OCI-LY7 (cell line): ENCODE data around the gene FAM120B. TPM values are rescaled to one million over a fixed set of nuclear protein-coding genes. Genes with fewer than 3 reads are reported as not detected.

ENCODE experiments used
- BruUV-seq: library from RNA; stranded (reverse); fragments of 400-500 nt; replicated peaks from 2 replicates; lab custom pipeline; 2021; lab: Mats Ljungman, UMichigan
- CTCF ChIA-PET: fragments of 300-600 bp; sonication (Branson Sonifier 250); formaldehyde crosslinking; loops from one replicate; lab custom pipeline; 2022; ENCODE audit warnings: antibody characterized with exemption; ENCODE audit not compliant: unreplicated experiment; lab: Charles Lee
- POLR2A ChIA-PET: fragments of 300-600 bp; sonication (Branson Sonifier 250); formaldehyde crosslinking; loops from one replicate; lab custom pipeline; 2022; ENCODE audit warnings: antibody characterized with exemption; lab: Charles Lee
- DNase-seq: peaks from one replicate; pipeline ENCODE4 v3.0.0-alpha.2; 2015; ENCODE audit warnings: low spot score
- H2AFZ ChIP-seq: fragments of 200-600 bp; sonication (generic), shearing (Covaris generic); 2 replicates; pipeline ENCODE4 v1.6.1; 2014; ENCODE audit warnings: mild to moderate bottlenecking, antibody characterized with exemption, low read length, moderate library complexity
- H3K27ac ChIP-seq: fragments of 200-600 bp; sonication (generic); 2 replicates; pipeline ENCODE4 v1.5.1; 2014; ENCODE audit warnings: mixed run types, low read depth, mild to moderate bottlenecking, moderate library complexity, low read length, inconsistent platforms; ENCODE audit not compliant: poor library complexity, severe bottlenecking
- H3K36me3 ChIP-seq: fragments of 200-600 bp; sonication (generic); 2 replicates; pipeline ENCODE4 v1.6.1; 2014; ENCODE audit warnings: mild to moderate bottlenecking, antibody characterized with exemption, low read length, moderate library complexity, mixed read lengths; ENCODE audit not compliant: insufficient read depth
- H3K4me1 ChIP-seq: fragments of 200-600 bp; sonication (generic); 2 replicates; pipeline ENCODE4 v1.5.1; 2014; ENCODE audit warnings: mild to moderate bottlenecking, low read length; ENCODE audit not compliant: insufficient read depth, poor library complexity, severe bottlenecking
- H3K4me2 ChIP-seq: fragments of 200-600 bp; sonication (generic); 2 replicates; pipeline ENCODE4 v1.6.1; 2014; ENCODE audit warnings: mild to moderate bottlenecking, low read length
- H3K4me3 ChIP-seq: fragments of 200-600 bp; sonication (generic); 2 replicates; pipeline ENCODE4 v1.5.1; 2014; ENCODE audit warnings: mild to moderate bottlenecking, low read depth, low read length; ENCODE audit not compliant: poor library complexity, severe bottlenecking
- H3K79me2 ChIP-seq: fragments of 200-600 bp; sonication (generic); 2 replicates; pipeline ENCODE4 v1.6.1; 2016; ENCODE audit warnings: low read depth, mild to moderate bottlenecking, low read length, moderate library complexity, mixed read lengths; ENCODE audit not compliant: insufficient read depth
- H3K9me2 ChIP-seq: fragments of 200-600 bp; sonication (generic); 2 replicates; pipeline ENCODE4 v1.6.1; 2016; ENCODE audit warnings: mild to moderate bottlenecking, low read length, mixed read lengths; ENCODE audit not compliant: insufficient read depth
- H3K9me3 ChIP-seq: fragments of 200-600 bp; sonication (generic); 2 replicates; pipeline ENCODE4 v1.6.1; 2014; ENCODE audit warnings: mild to moderate bottlenecking, mixed run types, low read length, mixed read lengths
- H4K20me1 ChIP-seq: fragments of 200-600 bp; sonication (generic); 2 replicates; pipeline ENCODE4 v1.6.1; 2014; ENCODE audit warnings: mild to moderate bottlenecking, antibody characterized with exemption, low read length, moderate library complexity, mixed read lengths; ENCODE audit not compliant: insufficient read depth
- EZH2phosphoT487 ChIP-seq: fragments of 200-600 bp; sonication (generic); IDR thresholded peaks from 2 replicates; pipeline ENCODE4 v1.6.1; 2018; ENCODE audit warnings: low read depth, borderline replicate concordance, mild to moderate bottlenecking, mixed run types, antibody characterized with exemption, low read length, moderate library complexity, mixed read lengths
- intact Hi-C: fragments of 100-400 bp; cut with micrococcal nuclease; formaldehyde crosslinking; loops from one replicate; pipeline ENCODE4 v1.10.0; 2022; ENCODE audit not compliant: unreplicated experiment
- total RNA-seq, 2 experiments: library from RNA; depleted of rRNA in 1 of 2; stranded (reverse); fragments of >200 nt in 1 of 2; shearing (Covaris generic) in 1 of 2; gene quantifications; 2 replicates each; pipeline ENCODE4 v1.2.3, GENCODE V29; 2014 to 2022
- TF ChIP-seq, protein P1 (sequence below): fragments of 200-600 bp; sonication (generic); conservative IDR thresholded peaks from 2 replicates; pipeline ENCODE4 v1.5.1; 2014; ENCODE audit warnings: mild to moderate bottlenecking, antibody characterized with exemption, low read length, moderate library complexity, mixed read lengths

FAM120B gene
- total RNA-seq, 2 experiments from 2014 or later = 12.8 to 32.9 TPM

DNA sequence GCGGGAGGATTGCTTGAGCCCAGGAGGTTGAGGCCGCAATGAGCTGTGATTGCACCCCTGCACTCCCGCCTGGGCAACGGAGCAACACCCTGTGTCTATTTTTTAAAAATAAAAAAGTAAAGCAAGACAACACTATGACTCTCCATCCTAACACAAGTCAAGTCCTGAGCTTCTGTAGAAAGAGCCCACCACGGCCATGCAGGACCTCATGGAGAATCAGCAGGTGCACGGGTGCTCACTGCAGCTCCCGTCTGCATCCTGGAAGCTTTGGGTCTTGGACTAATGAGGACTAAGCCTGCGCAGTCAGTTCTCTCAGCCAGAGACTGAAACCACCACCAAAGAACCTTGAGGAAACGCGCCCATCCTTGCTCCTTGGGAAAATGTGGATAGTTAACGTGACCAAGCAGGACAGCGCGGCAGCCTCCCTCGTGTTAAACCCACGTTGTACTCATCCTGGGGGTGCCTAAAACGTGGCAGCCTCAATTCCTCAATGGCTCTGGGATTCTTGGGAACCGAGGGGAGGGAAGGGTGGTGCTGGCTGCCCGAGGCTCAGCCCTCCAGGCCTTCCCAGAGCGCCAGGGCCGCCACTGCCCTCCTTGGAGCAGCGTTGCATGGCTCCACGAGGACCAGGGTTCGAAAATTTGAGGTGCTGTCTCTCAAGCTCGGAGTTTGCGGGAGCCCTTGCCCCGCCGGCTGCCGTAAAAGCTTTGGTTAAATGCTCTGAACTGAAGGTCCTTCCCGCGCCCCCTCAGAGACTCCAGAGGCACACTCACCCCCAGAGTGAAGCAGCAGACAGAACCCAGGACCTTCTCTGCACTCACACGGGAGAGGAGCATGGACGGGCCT, 44.7 kb upstream of the FAM120B start:
- no peaks in the 10 kb centered on the region for H4K20me1 ChIP-seq
- intact Hi-C loops = no loop called here
- ChIA-PET POLR2A (no interaction called here), CTCF (no interaction called here)
- H2AFZ ChIP-seq = no peak overlapping the region
- no peaks in the 10 kb centered on the region for H3K79me2 ChIP-seq
- TF ChIP-seq EZH2phosphoT487 = no peak
- TF ChIP-seq, protein P1, sequence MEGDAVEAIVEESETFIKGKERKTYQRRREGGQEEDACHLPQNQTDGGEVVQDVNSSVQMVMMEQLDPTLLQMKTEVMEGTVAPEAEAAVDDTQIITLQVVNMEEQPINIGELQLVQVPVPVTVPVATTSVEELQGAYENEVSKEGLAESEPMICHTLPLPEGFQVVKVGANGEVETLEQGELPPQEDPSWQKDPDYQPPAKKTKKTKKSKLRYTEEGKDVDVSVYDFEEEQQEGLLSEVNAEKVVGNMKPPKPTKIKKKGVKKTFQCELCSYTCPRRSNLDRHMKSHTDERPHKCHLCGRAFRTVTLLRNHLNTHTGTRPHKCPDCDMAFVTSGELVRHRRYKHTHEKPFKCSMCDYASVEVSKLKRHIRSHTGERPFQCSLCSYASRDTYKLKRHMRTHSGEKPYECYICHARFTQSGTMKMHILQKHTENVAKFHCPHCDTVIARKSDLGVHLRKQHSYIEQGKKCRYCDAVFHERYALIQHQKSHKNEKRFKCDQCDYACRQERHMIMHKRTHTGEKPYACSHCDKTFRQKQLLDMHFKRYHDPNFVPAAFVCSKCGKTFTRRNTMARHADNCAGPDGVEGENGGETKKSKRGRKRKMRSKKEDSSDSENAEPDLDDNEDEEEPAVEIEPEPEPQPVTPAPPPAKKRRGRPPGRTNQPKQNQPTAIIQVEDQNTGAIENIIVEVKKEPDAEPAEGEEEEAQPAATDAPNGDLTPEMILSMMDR = no peak
- no peak overlapping the region for H3K4me2 ChIP-seq
- BruUV-seq = no TSS peak
- no peaks in the 10 kb centered on the region for H3K36me3 ChIP-seq
- H3K4me3 ChIP-seq = no peak overlapping the region
- H3K4me1 ChIP-seq = no peaks in the 10 kb centered on the region
- no peaks in the 10 kb centered on the region for H3K9me3 ChIP-seq
- no peak overlapping the region for H3K27ac ChIP-seq
- no peaks in the 10 kb centered on the region for H3K9me2 ChIP-seq
- no peak for DNase-seq

DNA sequence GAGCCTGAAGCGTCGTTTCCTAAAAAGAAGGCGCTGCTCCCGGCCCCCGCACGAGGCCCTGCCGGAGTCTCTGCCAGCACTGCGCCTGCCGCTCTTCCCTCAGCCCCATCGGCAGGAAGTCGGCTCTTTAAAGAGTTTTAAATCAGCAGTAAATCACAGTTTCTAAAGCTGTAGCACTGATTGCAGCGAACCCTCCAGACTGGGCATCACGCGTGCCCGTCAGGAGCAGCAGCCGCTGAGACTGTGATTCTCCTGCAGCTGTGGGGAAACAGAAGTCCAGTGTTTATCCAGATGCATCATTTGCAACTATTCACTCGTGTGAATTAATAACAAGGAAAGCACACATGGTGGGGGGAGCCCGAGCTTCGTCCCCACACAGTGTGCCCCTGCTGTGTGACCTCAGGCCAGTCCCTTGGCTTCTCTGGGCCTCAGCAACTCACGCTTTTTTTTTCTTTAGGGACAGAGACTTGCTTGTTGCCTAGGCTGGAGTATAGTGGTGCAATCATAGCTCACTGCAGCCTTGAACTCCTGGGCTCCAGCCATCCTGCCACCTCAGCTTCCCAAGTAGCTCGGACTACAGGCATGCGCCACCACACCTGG, 44.0 kb upstream of the FAM120B start:
- POLR2A ChIA-PET = no interaction called here
- Histone ChIP-seq H3K9me2 (no peaks in the 10 kb centered on the region), H3K79me2 (no peaks in the 10 kb centered on the region), H3K9me3 (no peaks in the 10 kb centered on the region), H3K36me3 (no peaks in the 10 kb centered on the region), H4K20me1 (no peaks in the 10 kb centered on the region), H3K27ac (no peak overlapping the region), H3K4me3 (no peak overlapping the region), H2AFZ (no peak overlapping the region), H3K4me1 (no peaks in the 10 kb centered on the region), H3K4me2 (no peak overlapping the region)
- TF ChIP-seq, protein P1 = no peak
- TF ChIP-seq EZH2phosphoT487 = no peak
- DNase-seq = no peak
- CTCF ChIA-PET = interaction anchor here (0.7 kb wide), 1 partner anchor 77 kb away, joined by 3 read pairs; no protein-coding TSS in a partner anchor
- BruUV-seq = no TSS peak
- intact Hi-C loops = no loop called here

DNA sequence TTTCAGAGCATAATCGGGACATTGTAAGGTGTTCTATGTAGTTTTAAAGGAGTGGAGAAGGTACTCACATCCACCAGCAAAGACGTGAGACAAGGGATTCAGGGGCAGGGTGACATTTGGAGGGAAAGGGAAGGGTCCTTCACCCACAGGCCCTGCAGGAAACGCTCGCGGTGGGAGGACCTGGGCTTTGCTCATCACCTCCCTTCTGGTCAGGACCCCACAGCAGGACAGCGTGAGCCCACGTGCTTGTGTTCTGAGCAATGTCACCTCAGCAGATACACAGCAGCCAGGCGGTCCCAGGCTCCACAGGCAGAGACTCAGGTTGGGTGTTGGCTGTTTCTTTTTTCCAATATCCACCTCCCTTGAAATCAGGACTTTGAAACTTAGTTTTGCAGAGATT, 43.1 kb upstream of the FAM120B start:
- H3K36me3 ChIP-seq = no peaks in the 10 kb centered on the region
- no peaks in the 10 kb centered on the region for H4K20me1 ChIP-seq
- POLR2A ChIA-PET = no interaction called here
- no TSS peak for BruUV-seq
- CTCF ChIA-PET = no interaction called here
- no peak overlapping the region for H2AFZ ChIP-seq
- no peak overlapping the region for H3K27ac ChIP-seq
- no peaks in the 10 kb centered on the region for H3K4me1 ChIP-seq
- DNase-seq = no peak
- TF ChIP-seq EZH2phosphoT487 = no peak
- TF ChIP-seq, protein P1 = no peak
- H3K79me2 ChIP-seq = no peaks in the 10 kb centered on the region
- H3K4me3 ChIP-seq = no peak overlapping the region
- H3K9me3 ChIP-seq = no peaks in the 10 kb centered on the region
- intact Hi-C loops = no loop called here
- no peaks in the 10 kb centered on the region for H3K9me2 ChIP-seq
- H3K4me2 ChIP-seq = no peak overlapping the region
